GM19099 (cell line): ENCODE results near the gene STX8.

Experiments used
- POLR2A ChIP-seq: IDR thresholded peaks from 3 replicates; pipeline ENCODE4 v1.6.1; 2011; ENCODE audit warnings: low read depth; ENCODE audit not compliant: insufficient read length; ENCODE audit errors: extremely low read depth

Gene STX8

GRCh38 chr17:9268546-9268945 lies 307.1 kb downstream of the STX8 start:
- no peak for TF ChIP-seq POLR2A

- TF ChIP-seq POLR2A, result no peak
Measured at GRCh38 chr17:9266697-9267117, 308.9 kb downstream of the STX8 start.

- TF ChIP-seq POLR2A, result no peak
Measured at GRCh38 chr17:9266031-9266680, 309.5 kb downstream of the STX8 start.

GRCh38 chr17:9261081-9262012 lies 314.3 kb downstream of the STX8 start:
- TF ChIP-seq POLR2A, result no peak

GRCh38 chr17:9259419-9259818 lies 316.2 kb downstream of the STX8 start:
- TF ChIP-seq POLR2A, result no peak

- no peak for TF ChIP-seq POLR2A
Measured at GRCh38 chr17:9258115-9259015, 317.3 kb downstream of the STX8 start.

GRCh38 chr17:9256751-9257629 lies 318.6 kb downstream of the STX8 start:
- TF ChIP-seq POLR2A, result no peak

- TF ChIP-seq POLR2A, result no peak
Measured at GRCh38 chr17:9256361-9256750, 319.3 kb downstream of the STX8 start.

- TF ChIP-seq POLR2A, result no peak
Measured at GRCh38 chr17:9255833-9256232, 319.8 kb downstream of the STX8 start.

GRCh38 chr17:9254841-9255240 lies 320.8 kb downstream of the STX8 start:
- no peak for TF ChIP-seq POLR2A

GRCh38 chr17:9253308-9253707 lies 322.3 kb downstream of the STX8 start:
- TF ChIP-seq POLR2A, result no peak

GRCh38 chr17:9251273-9251672 lies 324.3 kb downstream of the STX8 start:
- TF ChIP-seq POLR2A, result no peak

- TF ChIP-seq POLR2A, result no peak
Measured at GRCh38 chr17:9249245-9249953, 326.2 kb downstream of the STX8 start.
